ENCODE results near the gene KIF4B. TPM values are rescaled to one million over a fixed set of nuclear protein-coding genes. Genes with fewer than 3 reads are reported as not detected.
A peak's percentile ranks its signal among the peaks of the same experiment; 100 is the strongest.

The KIF4B gene
- total and polyA plus RNA-seq, 2 donors (not counting 3 experiments of a cell fraction or from before 2014, with no cell fraction given): 0.44 TPM; not detected in 1

DNA sequence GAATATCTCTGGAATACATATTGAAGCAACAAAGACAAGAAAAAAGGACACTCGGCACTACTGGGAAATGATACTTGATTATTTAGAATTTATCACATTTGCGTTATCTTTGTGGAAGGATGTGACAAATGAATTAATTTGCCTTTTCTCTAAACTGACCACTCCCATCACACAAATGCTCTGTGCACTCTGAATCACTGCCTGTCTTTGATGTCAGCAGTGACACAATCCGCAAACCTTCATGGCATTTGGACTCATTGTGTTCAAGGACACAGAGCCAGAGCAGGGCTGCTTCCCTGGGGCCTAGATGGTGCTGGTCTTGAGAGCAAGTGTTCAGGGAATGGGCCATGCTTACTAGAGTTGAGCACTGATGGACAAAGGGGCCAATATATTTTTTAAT lies 4.9 kb upstream of the KIF4B start:
- H2AFZ ChIP-seq (ENCODE audit: low read depth, low read length): peak overlapping the region; percentile 25

DNA sequence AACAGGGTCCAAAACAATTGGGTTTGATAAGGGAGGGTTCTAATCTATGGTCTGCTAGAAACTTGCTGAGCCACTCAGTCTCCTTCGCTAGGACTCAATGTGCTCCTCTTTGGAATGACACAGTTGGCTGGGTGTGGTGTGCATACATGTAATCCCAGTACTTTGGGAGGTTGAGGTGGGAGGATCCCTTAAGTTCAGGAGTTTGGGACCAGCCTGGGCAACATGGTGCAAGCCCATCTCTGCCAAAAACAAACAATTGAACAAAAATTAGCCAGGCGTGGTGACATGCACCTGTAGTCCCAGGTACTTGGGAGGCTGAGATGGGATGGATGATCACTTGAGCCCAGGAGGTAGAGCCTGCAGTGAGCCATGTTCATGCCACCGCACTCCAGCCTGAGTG lies 2.7 kb upstream of the KIF4B start:
- H3K36me3 ChIP-seq (ENCODE audit: control insufficient read depth in 2 of 2, extremely low read depth in 1 of 2, insufficient read depth in 2 of 2, low read length in 2 of 2): no peaks in the 10 kb centered on the region
- H3K9ac ChIP-seq (replicated peaks; ENCODE audit: extremely low read depth, insufficient read depth, low read length): no peak overlapping the region
- ChIA-PET CTCF (no interaction called here), POLR2A (no interaction called here)
- no peaks in the 10 kb centered on the region for H3K79me2 ChIP-seq (ENCODE audit: control insufficient read depth, insufficient read depth, low read length)
- TF ChIP-seq, protein P1, sequence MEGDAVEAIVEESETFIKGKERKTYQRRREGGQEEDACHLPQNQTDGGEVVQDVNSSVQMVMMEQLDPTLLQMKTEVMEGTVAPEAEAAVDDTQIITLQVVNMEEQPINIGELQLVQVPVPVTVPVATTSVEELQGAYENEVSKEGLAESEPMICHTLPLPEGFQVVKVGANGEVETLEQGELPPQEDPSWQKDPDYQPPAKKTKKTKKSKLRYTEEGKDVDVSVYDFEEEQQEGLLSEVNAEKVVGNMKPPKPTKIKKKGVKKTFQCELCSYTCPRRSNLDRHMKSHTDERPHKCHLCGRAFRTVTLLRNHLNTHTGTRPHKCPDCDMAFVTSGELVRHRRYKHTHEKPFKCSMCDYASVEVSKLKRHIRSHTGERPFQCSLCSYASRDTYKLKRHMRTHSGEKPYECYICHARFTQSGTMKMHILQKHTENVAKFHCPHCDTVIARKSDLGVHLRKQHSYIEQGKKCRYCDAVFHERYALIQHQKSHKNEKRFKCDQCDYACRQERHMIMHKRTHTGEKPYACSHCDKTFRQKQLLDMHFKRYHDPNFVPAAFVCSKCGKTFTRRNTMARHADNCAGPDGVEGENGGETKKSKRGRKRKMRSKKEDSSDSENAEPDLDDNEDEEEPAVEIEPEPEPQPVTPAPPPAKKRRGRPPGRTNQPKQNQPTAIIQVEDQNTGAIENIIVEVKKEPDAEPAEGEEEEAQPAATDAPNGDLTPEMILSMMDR (IDR thresholded peaks at IDR 0.05; ENCODE audit: extremely low read depth in 1 of 2, insufficient read depth in 1 of 2, low read depth in 1 of 2, low read length in 2 of 2): no peak
- TF ChIP-seq POLR2A (IDR thresholded peaks at IDR 0.05; ENCODE audit: low read depth, low read length) (no peak), FOS (IDR thresholded peaks at IDR 0.05; ENCODE audit: borderline replicate concordance, insufficient read depth, low read length) (no peak), POLR2AphosphoS5 (IDR thresholded peaks at IDR 0.05; ENCODE audit: insufficient read depth, low read depth, low read length) (no peak), GATA2 (IDR thresholded peaks at IDR 0.05; ENCODE audit: insufficient read depth, insufficient read length, low read depth, low read length) (no peak), EZH2 (IDR thresholded peaks at IDR 0.05; ENCODE audit: borderline replicate concordance, low read depth, low read length, severe bottlenecking) (no peak), MYC (IDR thresholded peaks at IDR 0.05; ENCODE audit: low read depth, low read length) (no peak), JUN (IDR thresholded peaks at IDR 0.05; ENCODE audit: borderline replicate concordance, insufficient read depth, insufficient read length, low read depth) (no peak)
- TF ChIP-seq, protein P2, sequence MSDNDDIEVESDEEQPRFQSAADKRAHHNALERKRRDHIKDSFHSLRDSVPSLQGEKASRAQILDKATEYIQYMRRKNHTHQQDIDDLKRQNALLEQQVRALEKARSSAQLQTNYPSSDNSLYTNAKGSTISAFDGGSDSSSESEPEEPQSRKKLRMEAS (IDR thresholded peaks at IDR 0.05; ENCODE audit: insufficient read depth, insufficient read length): no peak
- no peak overlapping the region for H3K4me2 ChIP-seq (ENCODE audit: insufficient read depth, low read length)
- no peaks in the 10 kb centered on the region for H3K9me1 ChIP-seq (replicated peaks; ENCODE audit: control insufficient read depth, extremely low read depth, insufficient read depth, low read length)
- H3K4me3 ChIP-seq (replicated peaks in 1 of 3; ENCODE audit: insufficient read depth in 1 of 3, low read depth in 1 of 3, low read length in 3 of 3): no peak overlapping the region
- H4K20me1 ChIP-seq (replicated peaks; ENCODE audit: control insufficient read depth, extremely low read depth, insufficient read depth, low read length): no peaks in the 10 kb centered on the region
- H3K27me3 ChIP-seq (ENCODE audit: control insufficient read depth in 2 of 2, insufficient read depth in 2 of 2, low read length in 2 of 2): peaks cover 0 to 2% of the 10 kb centered on the region in 2 experiments
- no peaks in the 10 kb centered on the region for H3K9me3 ChIP-seq (replicated peaks; ENCODE audit: control insufficient read depth, insufficient read depth, low read length)
- DNase-seq (ENCODE audit: low read depth, low spot score) (no peak), FAIRE-seq (no peak)
- peaks cover 4% of the 10 kb centered on the region for H3K4me1 ChIP-seq (ENCODE audit: control insufficient read depth, extremely low read depth, insufficient read depth, low read length)
- H2AFZ ChIP-seq (ENCODE audit: low read depth, low read length): no peak overlapping the region
- intact Hi-C loops (cut with micrococcal nuclease) (no loop called here), dilution Hi-C loops (cut with MboI; ENCODE audit: extremely low pct_ligation_motif_present, low sequenced_read_pairs) (no loop called here)
- BruUV-seq (replicated peaks): no TSS peak
- H3K27ac ChIP-seq (ENCODE audit: insufficient read depth, low read depth, low read length): no peak overlapping the region

More for the DNA sequence above, 4.9 kb upstream of the KIF4B start:
- TF ChIP-seq JUN (IDR thresholded peaks at IDR 0.05; ENCODE audit: borderline replicate concordance, insufficient read depth, insufficient read length, low read depth) (no peak), FOS (IDR thresholded peaks at IDR 0.05; ENCODE audit: borderline replicate concordance, insufficient read depth, low read length) (peak; percentile 89), GATA2 (IDR thresholded peaks at IDR 0.05; ENCODE audit: insufficient read depth, insufficient read length, low read depth, low read length) (peak; percentile 88), POLR2AphosphoS5 (IDR thresholded peaks at IDR 0.05; ENCODE audit: insufficient read depth, low read depth, low read length) (peak; percentile 22)
- no TSS peak for BruUV-seq (replicated peaks)
- Histone ChIP-seq H3K4me3 (replicated peaks in 1 of 3; ENCODE audit: insufficient read depth in 1 of 3, low read depth in 1 of 3, low read length in 3 of 3) (no peak overlapping the region), H3K9me1 (replicated peaks; ENCODE audit: control insufficient read depth, extremely low read depth, insufficient read depth, low read length) (no peaks in the 10 kb centered on the region), H3K27me3 (ENCODE audit: control insufficient read depth in 2 of 2, insufficient read depth in 2 of 2, low read length in 2 of 2) (no peaks in the 10 kb centered on the region), H3K79me2 (ENCODE audit: control insufficient read depth, insufficient read depth, low read length) (no peaks in the 10 kb centered on the region), H3K27ac (ENCODE audit: insufficient read depth, low read depth, low read length) (no peak overlapping the region), H3K9ac (replicated peaks; ENCODE audit: extremely low read depth, insufficient read depth, low read length) (no peak overlapping the region), H3K4me2 (ENCODE audit: insufficient read depth, low read length) (no peak overlapping the region), H3K9me3 (replicated peaks; ENCODE audit: control insufficient read depth, insufficient read depth, low read length) (no peaks in the 10 kb centered on the region), H3K36me3 (ENCODE audit: control insufficient read depth in 2 of 2, extremely low read depth in 1 of 2, insufficient read depth in 2 of 2, low read length in 2 of 2) (no peaks in the 10 kb centered on the region), H4K20me1 (replicated peaks; ENCODE audit: control insufficient read depth, extremely low read depth, insufficient read depth, low read length) (no peaks in the 10 kb centered on the region), H3K4me1 (ENCODE audit: control insufficient read depth, extremely low read depth, insufficient read depth, low read length) (peaks cover 4% of the 10 kb centered on the region)
- intact Hi-C loops (cut with micrococcal nuclease) (loop anchor here (2.0 kb wide), 1 partner anchor 74 kb away; no protein-coding TSS in a partner anchor), dilution Hi-C loops (cut with MboI; ENCODE audit: extremely low pct_ligation_motif_present, low sequenced_read_pairs) (no loop called here)
- DNase-seq (ENCODE audit: low read depth, low spot score) (peak; percentile 57), FAIRE-seq (peak; percentile 37)
- CTCF ChIA-PET: no interaction called here
- POLR2A ChIA-PET: no interaction called here
